HG03097 (cell line): ENCODE measurements around the gene PLXNA4.
"Not testable (repeated sequence)": the region's sequence is repeated elsewhere in the genome, so short reads cannot be mapped to it uniquely, and the experiment has no call there.

Experiments used
- ATAC-seq: cut with Tn5 transposase; IDR thresholded peaks from one replicate; pipeline ENCODE4 v1.9.1; 2021; ENCODE audit not compliant: unreplicated experiment, low FRiP score

The PLXNA4 gene

GRCh38 chr7:132397070-132397469 lies 179.2 kb downstream of the PLXNA4 start:
- no peak for ATAC-seq

- ATAC-seq = no peak
These were observed 180.9 kb downstream of the PLXNA4 start for GRCh38 chr7:132395361-132395760.

GRCh38 chr7:132394283-132395198 lies 181.7 kb downstream of the PLXNA4 start:
- no peak for ATAC-seq

- no peak for ATAC-seq
These were observed 182.4 kb downstream of the PLXNA4 start for GRCh38 chr7:132393789-132394261.

- ATAC-seq = no peak
These were observed 183.6 kb downstream of the PLXNA4 start for GRCh38 chr7:132392713-132393112.

GRCh38 chr7:132390705-132391104 lies 185.6 kb downstream of the PLXNA4 start:
- no peak for ATAC-seq

- ATAC-seq = not testable (repeated sequence)
These were observed 186.2 kb downstream of the PLXNA4 start for GRCh38 chr7:132390049-132390448.

- ATAC-seq = no peak
These were observed 187.6 kb downstream of the PLXNA4 start for GRCh38 chr7:132388688-132389087.

- no peak for ATAC-seq
These were observed 188.7 kb downstream of the PLXNA4 start for GRCh38 chr7:132387596-132387995.

- ATAC-seq = no peak
These were observed 190.0 kb downstream of the PLXNA4 start for GRCh38 chr7:132386201-132386681.

GRCh38 chr7:132383962-132384361 lies 192.3 kb downstream of the PLXNA4 start:
- no peak for ATAC-seq

- ATAC-seq = no peak
These were observed 194.4 kb downstream of the PLXNA4 start for GRCh38 chr7:132381742-132382472.

- ATAC-seq = no peak
These were observed 196.2 kb downstream of the PLXNA4 start for GRCh38 chr7:132380059-132380458.

GRCh38 chr7:132379292-132379691 lies 197.0 kb downstream of the PLXNA4 start:
- no peak for ATAC-seq

- no peak for ATAC-seq
These were observed 198.3 kb downstream of the PLXNA4 start for GRCh38 chr7:132377703-132378584.

GRCh38 chr7:132377015-132377414 lies 199.3 kb downstream of the PLXNA4 start:
- ATAC-seq = no peak

- no peak for ATAC-seq
These were observed 199.8 kb downstream of the PLXNA4 start for GRCh38 chr7:132376361-132377013.

GRCh38 chr7:132373879-132374278 lies 202.4 kb downstream of the PLXNA4 start:
- ATAC-seq = no peak

- no peak for ATAC-seq
These were observed 203.2 kb downstream of the PLXNA4 start for GRCh38 chr7:132373041-132373440.

- no peak for ATAC-seq
These were observed 204.3 kb downstream of the PLXNA4 start for GRCh38 chr7:132371948-132372347.
